ENCODE data around the gene UCKL1.

DNA sequence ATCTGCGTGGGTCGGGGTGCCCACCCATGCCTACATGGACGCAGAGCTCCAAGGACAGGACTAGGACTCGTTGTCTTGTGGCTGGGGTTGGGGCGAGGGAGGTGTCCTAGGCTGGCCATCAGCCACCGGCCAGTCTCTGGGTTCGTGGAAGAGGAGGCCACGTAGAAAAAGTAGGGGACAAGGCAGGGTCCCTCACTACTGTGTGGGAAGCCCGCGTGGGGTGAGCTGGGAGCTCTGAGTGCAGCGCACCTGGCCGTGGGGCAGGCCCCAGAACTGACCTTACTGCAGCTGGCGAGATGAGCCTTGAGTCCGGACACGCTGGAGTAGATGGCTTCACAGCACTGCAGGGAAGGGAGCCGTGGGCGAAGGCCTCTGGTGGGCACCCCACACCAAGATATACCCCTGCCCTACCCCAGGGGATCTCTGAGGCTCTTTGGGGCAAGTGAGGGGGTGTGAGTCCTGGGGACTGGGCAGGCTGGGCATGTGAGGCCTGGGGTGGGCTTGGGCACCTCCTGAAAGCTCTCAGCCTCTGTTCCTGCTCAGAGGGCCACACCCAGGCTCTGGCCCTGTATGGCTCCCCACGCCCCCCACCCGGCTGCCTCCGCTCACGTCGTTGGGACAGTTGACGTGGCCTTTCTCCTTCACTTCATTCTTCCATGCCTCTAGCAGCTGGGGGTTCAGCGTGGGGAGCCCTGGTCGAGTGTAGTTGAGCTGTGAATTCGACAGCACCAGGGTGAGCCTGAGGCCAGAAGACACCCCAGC is 5.6 kb upstream of the UCKL1 start:
- TF ChIP-seq, protein P1, sequence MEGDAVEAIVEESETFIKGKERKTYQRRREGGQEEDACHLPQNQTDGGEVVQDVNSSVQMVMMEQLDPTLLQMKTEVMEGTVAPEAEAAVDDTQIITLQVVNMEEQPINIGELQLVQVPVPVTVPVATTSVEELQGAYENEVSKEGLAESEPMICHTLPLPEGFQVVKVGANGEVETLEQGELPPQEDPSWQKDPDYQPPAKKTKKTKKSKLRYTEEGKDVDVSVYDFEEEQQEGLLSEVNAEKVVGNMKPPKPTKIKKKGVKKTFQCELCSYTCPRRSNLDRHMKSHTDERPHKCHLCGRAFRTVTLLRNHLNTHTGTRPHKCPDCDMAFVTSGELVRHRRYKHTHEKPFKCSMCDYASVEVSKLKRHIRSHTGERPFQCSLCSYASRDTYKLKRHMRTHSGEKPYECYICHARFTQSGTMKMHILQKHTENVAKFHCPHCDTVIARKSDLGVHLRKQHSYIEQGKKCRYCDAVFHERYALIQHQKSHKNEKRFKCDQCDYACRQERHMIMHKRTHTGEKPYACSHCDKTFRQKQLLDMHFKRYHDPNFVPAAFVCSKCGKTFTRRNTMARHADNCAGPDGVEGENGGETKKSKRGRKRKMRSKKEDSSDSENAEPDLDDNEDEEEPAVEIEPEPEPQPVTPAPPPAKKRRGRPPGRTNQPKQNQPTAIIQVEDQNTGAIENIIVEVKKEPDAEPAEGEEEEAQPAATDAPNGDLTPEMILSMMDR (IDR thresholded peaks at IDR 0.05) = no peak
- no peak for TF ChIP-seq POLR2A (IDR thresholded peaks at IDR 0.05)
- no peak for TF ChIP-seq EP300 (IDR thresholded peaks at IDR 0.05)
- no peak for TF ChIP-seq POLR2AphosphoS5 (IDR thresholded peaks at IDR 0.05)
